K562 (cell line): ENCODE measurements around the gene OR6S1. TPM values are rescaled to one million over a fixed set of nuclear protein-coding genes. Genes with fewer than 3 reads are reported as not detected.

Experiments used
- ATAC-seq: fragments of 200-7000 bp; cut with Tn5 transposase; 3 replicates; pipeline ENCODE4 v1.9.1; 2020; ENCODE audit warnings: moderate library complexity
- BruUV-seq: library from RNA; stranded (reverse); fragments of 400-500 nt; replicated peaks from 2 replicates; lab custom pipeline; 2021; lab: Mats Ljungman, UMichigan
- CTCF ChIA-PET: fragments of 300-600 bp; formaldehyde crosslinking; extraction: SDS; loops from one replicate; lab custom pipeline; 2021; ENCODE audit warnings: low intra/inter-chr PET ratio; lab: Yijun Ruan, JAX
- POLR2A ChIA-PET: fragments of 300-600, 350-650 bp; sonication (Branson Sonifier 250); formaldehyde crosslinking; extraction: SDS; loops from one replicate; lab custom pipeline; 2021; ENCODE audit warnings: antibody characterized with exemption, inconsistent platforms; lab: Yijun Ruan, JAX
- DNase-seq, 4 experiments: peaks; one replicate each; pipeline versions ENCODE4 v3.0.0 to v3.0.0-alpha.2; 2011 to 2018; ENCODE audit warnings: low spot score in 3 of 4, mixed read lengths in 3 of 4; ENCODE audit errors: extremely low read depth in 1 of 4
- FAIRE-seq: peaks from 2 replicates; lab custom pipeline; 2011; peaks lifted over from hg19 to GRCh38; lab: Jason Lieb, UNC
- H2AFZ ChIP-seq: 2 replicates; pipeline ENCODE4 v1.6.0; 2011; ENCODE audit warnings: low read depth, low read length, control low read depth, inconsistent platforms
- H3K27ac ChIP-seq: fragments of 200-600 bp; 3 replicates; pipeline ENCODE4 v1.8.0; 2011; ENCODE audit warnings: low read depth, mild to moderate bottlenecking, control low read depth, inconsistent platforms, low read length, moderate library complexity, mixed read lengths; ENCODE audit errors: extremely low read depth
- H3K27me3 ChIP-seq, 2 experiments: fragments of 300-600 bp in 1 of 2; 2 replicates in 1 of 2; 3 replicates in 1 of 2; pipeline versions ENCODE4 v1.6.0 to v1.8.0; 2011; ENCODE audit warnings: inconsistent platforms in 2 of 2, low read length in 2 of 2, mild to moderate bottlenecking in 1 of 2, mixed read lengths in 1 of 2, moderate library complexity in 1 of 2; ENCODE audit not compliant: control insufficient read depth in 2 of 2, insufficient read depth in 2 of 2
- H3K36me3 ChIP-seq: fragments of 300-600 bp; 3 replicates; pipeline ENCODE4 v1.8.0; 2011; ENCODE audit warnings: mild to moderate bottlenecking, low read length, inconsistent platforms; ENCODE audit not compliant: control insufficient read depth, insufficient read depth
- H3K4me1 ChIP-seq, 2 experiments: fragments of 200-600 bp in 1 of 2; replicated peaks in 1 of 2; 2 replicates in 1 of 2; 3 replicates in 1 of 2; pipeline versions ENCODE4 v1.5.1 to v1.8.0; 2011; ENCODE audit warnings: inconsistent platforms in 2 of 2, low read length in 2 of 2, mild to moderate bottlenecking in 1 of 2, mixed read lengths in 1 of 2, moderate library complexity in 1 of 2; ENCODE audit not compliant: control insufficient read depth in 2 of 2, insufficient read depth in 2 of 2
- H3K4me2 ChIP-seq: 2 replicates; pipeline ENCODE4 v1.6.1; 2011; ENCODE audit warnings: low read length, control low read depth, inconsistent platforms, mixed read lengths; ENCODE audit not compliant: insufficient read depth
- H3K4me3 ChIP-seq: fragments of 200-600 bp; sonication (generic), shearing (Covaris generic); 2 replicates; pipeline ENCODE4 v1.5.1; 2016; ENCODE audit warnings: control low read depth, inconsistent platforms
- H3K79me2 ChIP-seq: fragments of 200-600 bp; 3 replicates; pipeline ENCODE4 v1.8.0; 2011; ENCODE audit warnings: low read length, inconsistent platforms; ENCODE audit not compliant: control insufficient read depth, insufficient read depth
- H3K9ac ChIP-seq, 2 experiments: 2 replicates each; pipeline versions ENCODE4 v1.6.0 to v1.6.1; 2011; ENCODE audit warnings: low read depth in 2 of 2, low read length in 2 of 2, control low read depth in 1 of 2, inconsistent platforms in 1 of 2, mild to moderate bottlenecking in 1 of 2, mixed read lengths in 1 of 2; ENCODE audit not compliant: insufficient read depth in 1 of 2
- H3K9me1 ChIP-seq: one replicate; pipeline ENCODE4 v1.6.0; 2011; ENCODE audit warnings: inconsistent platforms, mild to moderate bottlenecking, low read length, moderate library complexity; ENCODE audit not compliant: control insufficient read depth, insufficient read depth
- H3K9me3 ChIP-seq: replicated peaks from 2 replicates; pipeline ENCODE4 v1.5.1; 2011; ENCODE audit warnings: low read depth, low read length, inconsistent platforms; ENCODE audit not compliant: control insufficient read depth, insufficient read depth
- H4K20me1 ChIP-seq: replicated peaks from 2 replicates; pipeline ENCODE4 v1.6.1; 2011; ENCODE audit warnings: low read length, inconsistent platforms, mixed read lengths; ENCODE audit not compliant: control insufficient read depth, insufficient read depth
- CBX3 ChIP-seq, 2 experiments: IDR thresholded peaks; 1 replicate in 1 of 2; 2 replicates in 1 of 2; pipeline ENCODE4 v1.6.1; 2012; ENCODE audit warnings: inconsistent platforms in 2 of 2, low read length in 2 of 2, borderline replicate concordance in 1 of 2, control low read depth in 1 of 2
- CCAR2 ChIP-seq: fragments of 200-400 bp; formaldehyde crosslinking; IDR thresholded peaks from 2 replicates; pipeline ENCODE4 v1.6.1; 2017; ENCODE audit warnings: mild to moderate bottlenecking, low read depth, low read length
- E2F8 ChIP-seq: fragments of 450-650 bp; IDR thresholded peaks from 2 replicates; pipeline ENCODE4 v1.7.1; 2018; ENCODE audit warnings: mild to moderate bottlenecking, low read depth; ENCODE audit not compliant: partially characterized antibody
- EWSR1 ChIP-seq: fragments of 450-650 bp; IDR thresholded peaks from 2 replicates; pipeline ENCODE4 v1.6.1; 2018; ENCODE audit warnings: borderline replicate concordance, mild to moderate bottlenecking, low read depth, moderate library complexity; ENCODE audit not compliant: partially characterized antibody
- HDAC8 ChIP-seq: fragments of 450-650 bp; IDR thresholded peaks from 2 replicates; pipeline ENCODE4 v1.6.1; 2016; ENCODE audit warnings: mild to moderate bottlenecking, missing genetic modification characterization, moderate library complexity, missing compliant biosample characterization
- MCM5 ChIP-seq: fragments of 450-650 bp; IDR thresholded peaks from 2 replicates; pipeline ENCODE4 v1.6.1; 2016; ENCODE audit warnings: low read depth
- MIER1 ChIP-seq: fragments of 450-650 bp; IDR thresholded peaks from 2 replicates; pipeline ENCODE4 v1.6.1; 2016; ENCODE audit warnings: antibody characterized with exemption, mild to moderate bottlenecking, low read depth
- MTA1 ChIP-seq: fragments of 450-650 bp; IDR thresholded peaks from 2 replicates; pipeline ENCODE4 v1.6.1; 2017; ENCODE audit warnings: borderline replicate concordance
- TOE1 ChIP-seq, 2 experiments: fragments of 450-650 bp in 1 of 2; sonication (generic) in 1 of 2; formaldehyde crosslinking in 1 of 2; IDR thresholded peaks; 2 replicates each; pipeline versions ENCODE4 v1.7.1 to v1.8.0; 2016 to 2022; ENCODE audit warnings: borderline replicate concordance in 2 of 2, mild to moderate bottlenecking in 2 of 2, antibody characterized with exemption in 1 of 2, inconsistent platforms in 1 of 2, low read depth in 1 of 2, missing genetic modification reagents in 1 of 2, moderate library complexity in 1 of 2
- ZNF280B ChIP-seq: fragments of 250-450 bp; sonication (Bioruptor Pico); IDR thresholded peaks from 2 replicates; pipeline ENCODE4 v1.5.1; 2021; ENCODE audit warnings: mild to moderate bottlenecking
- WGBS: fragments of 100-300 bp; shearing (Covaris generic); methylation state at CpG from one replicate; pipeline ENCODE4 v1.1.6; 2016; ENCODE audit warnings: low coverage, mixed read lengths; ENCODE audit not compliant: insufficient coverage; ENCODE audit errors: missing lambda C conversion rate; 5-methylcytosine and 5-hydroxymethylcytosine counted together
- in situ Hi-C: fragments of 300-500 bp; cut with MboI; formaldehyde crosslinking; loops from 4 replicates; pipeline ENCODE4 v1.15.0; 2018; ENCODE audit warnings: inconsistent platforms, mixed read lengths
- intact Hi-C: fragments of 100-400 bp; cut with micrococcal nuclease; formaldehyde crosslinking; loops from 2 replicates; pipeline ENCODE4 v1.14.2; 2022
- polyA plus RNA-seq, 8 experiments: library from polyadenylated mRNA; depleted of rRNA in 4 of 8; stranded (reverse) in 5 of 8; unstranded in 3 of 8; fragments of >200 nt; fragmentation: Nextera tagmentation in 2 of 8; fragmentation: Illumina TruSeq in 1 of 8; extraction: Ambion mirVana in 2 of 8; extraction: Trizol in 1 of 8; gene quantifications; 2 replicates each; pipeline versions ENCODE4 v1.2.1 to v1.2.3, GENCODE V29; 2011 to 2014; ENCODE audit warnings: inconsistent platforms in 1 of 8, missing spikeins in 1 of 8
- total RNA-seq, 7 experiments: library from RNA; depleted of rRNA in 6 of 7; stranded (reverse); fragments of >200 nt in 6 of 7; fragmentation: Illumina TruSeq in 2 of 7; extraction: Trizol in 2 of 7; gene quantifications; 2 replicates each; pipeline versions ENCODE4 v1.2.1 to v1.2.3, GENCODE V29; 2011 to 2021; ENCODE audit warnings: low replicate concordance in 1 of 7

OR6S1 gene
- total and polyA plus RNA-seq, 9 of the 15 experiments (the other 6 are each of a cell fraction or from before 2014, with no cell fraction given), result not detected

DNA sequence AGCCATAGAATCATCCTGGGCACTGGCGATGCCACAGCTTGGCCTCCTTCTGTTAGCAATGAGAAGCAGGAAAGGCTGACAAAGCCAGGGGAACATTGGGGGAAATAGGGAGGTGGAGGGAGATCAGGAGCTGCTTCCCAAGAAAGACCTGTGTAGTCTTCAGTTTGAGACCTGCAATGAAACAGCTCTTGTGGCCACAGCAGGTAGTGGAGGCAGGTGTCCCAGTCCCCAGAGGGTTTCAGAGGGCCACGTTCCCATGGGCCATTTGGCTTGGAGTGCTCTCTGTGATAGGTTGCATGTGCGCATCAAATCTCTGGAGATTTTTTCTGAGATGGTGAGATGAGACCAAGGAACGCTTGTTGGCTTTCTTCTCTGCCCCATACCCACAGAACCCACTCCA lies 14.4 kb upstream of the OR6S1 start:
- intact Hi-C loops (loop anchor here (5.0 kb wide), 1 partner anchor 36 kb away; no protein-coding TSS in a partner anchor), in situ Hi-C loops (no loop called here)
- 6% methylated on average over 3 of the region's 4 CpGs for WGBS
- Histone ChIP-seq H3K27me3 (peaks cover 0 to 31% of the 10 kb centered on the region in 2 experiments; a peak in 2 of 5 replicates), H3K36me3 (no peaks in the 10 kb centered on the region), H3K79me2 (no peaks in the 10 kb centered on the region), H2AFZ (no peak overlapping the region), H3K27ac (no peak overlapping the region), H3K9me1 (no peaks in the 10 kb centered on the region), H3K4me3 (no peak overlapping the region), H3K9ac (no peak overlapping the region), H3K9me3 (no peaks in the 10 kb centered on the region), H4K20me1 (peaks cover 7% of the 10 kb centered on the region; the same call in 1 of the 2 replicates), H3K4me2 (no peak overlapping the region), H3K4me1 (peaks cover 11 to 15% of the 10 kb centered on the region in 2 experiments; a peak in 3 of 5 replicates)
- no peak for FAIRE-seq
- ATAC-seq, result no peak
- no peak for DNase-seq
- BruUV-seq, result no TSS peak
- no peak for TF ChIP-seq MTA1
- no peak for TF ChIP-seq TOE1 (IDR thresholded peaks at IDR 0.05; ENCODE audit: borderline replicate concordance)
- TF ChIP-seq TOE1 (CRISPR knock-in tag; IDR thresholded peaks at IDR 0.05; ENCODE audit: borderline replicate concordance, low read depth), result no peak
- TF ChIP-seq ZNF280B (CRISPR knock-in tag), result no peak
- TF ChIP-seq CCAR2, result no peak
- no peak for TF ChIP-seq CBX3 (IDR thresholded peaks at IDR 0.05; ENCODE audit: borderline replicate concordance in 1 of 2, low read length in 2 of 2)
- TF ChIP-seq E2F8, result no peak
- TF ChIP-seq EWSR1, result no peak
- TF ChIP-seq MCM5, result no peak
- TF ChIP-seq HDAC8 (tag), result no peak
- TF ChIP-seq MIER1, result no peak
- ChIA-PET POLR2A (no interaction called here), CTCF (no interaction called here)
